Stromal cell of bone marrow (primary cell): ENCODE results near the gene PTPRF.
"Not testable (repeated sequence)": the region's sequence is repeated elsewhere in the genome, so short reads cannot be mapped to it uniquely, and the experiment has no call there.

ENCODE experiments used
- DNase-seq: peaks from one replicate; pipeline ENCODE4 v3.0.0-alpha.2; 2012; ENCODE audit warnings: low read depth

The PTPRF gene

GRCh38 chr1:43538143-43538487 is 7.4 kb downstream of the PTPRF start:
- DNase-seq: no peak

GRCh38 chr1:43538969-43539368 is 8.3 kb downstream of the PTPRF start:
- no peak for DNase-seq

GRCh38 chr1:43539726-43540434 is 9.2 kb downstream of the PTPRF start:
- no peak for DNase-seq

GRCh38 chr1:43540653-43541071 is 10.0 kb downstream of the PTPRF start:
- DNase-seq: no peak

- no peak for DNase-seq
Measured at GRCh38 chr1:43541141-43541540, 10.5 kb downstream of the PTPRF start.

GRCh38 chr1:43541721-43542401 is 11.2 kb downstream of the PTPRF start:
- DNase-seq: no peak

- no peak for DNase-seq
Measured at GRCh38 chr1:43542527-43543458, 12.1 kb downstream of the PTPRF start.

GRCh38 chr1:43543567-43543966 is 12.9 kb downstream of the PTPRF start:
- DNase-seq: no peak

- DNase-seq: no peak
Measured at GRCh38 chr1:43545339-43545694, 14.6 kb downstream of the PTPRF start.

GRCh38 chr1:43545695-43546387 is 15.2 kb downstream of the PTPRF start:
- no peak for DNase-seq

- no peak for DNase-seq
Measured at GRCh38 chr1:43546388-43547100, 15.9 kb downstream of the PTPRF start.

- no peak for DNase-seq
Measured at GRCh38 chr1:43547538-43548072, 16.9 kb downstream of the PTPRF start.

- no peak for DNase-seq
Measured at GRCh38 chr1:43548285-43549271, 17.9 kb downstream of the PTPRF start.

- DNase-seq: not testable (repeated sequence)
Measured at GRCh38 chr1:43549394-43549793, 18.7 kb downstream of the PTPRF start.

- no peak for DNase-seq
Measured at GRCh38 chr1:43549921-43550597, 19.4 kb downstream of the PTPRF start.

GRCh38 chr1:43550598-43551246 is 20.0 kb downstream of the PTPRF start:
- no peak for DNase-seq

GRCh38 chr1:43551396-43551888 is 20.8 kb downstream of the PTPRF start:
- no peak for DNase-seq

GRCh38 chr1:43552059-43552742 is 21.5 kb downstream of the PTPRF start:
- DNase-seq: no peak
